Endothelial cell of umbilical vein (primary cell): Measurements from ENCODE around the gene PTPRQ. TPM values are rescaled to one million over a fixed set of nuclear protein-coding genes. Genes with fewer than 3 reads are reported as not detected.

Experiments used
- BruUV-seq: library from RNA; stranded (reverse); fragments of 400-500 nt; replicated peaks from 2 replicates; lab custom pipeline; 2021; lab: Mats Ljungman, UMichigan
- CTCF ChIA-PET: fragments of 300-600, 350-600 bp; sonication (Branson Sonifier 250); formaldehyde crosslinking; loops from one replicate; lab custom pipeline; 2021; ENCODE audit warnings: antibody characterized with exemption, inconsistent platforms; lab: Charles Lee
- POLR2A ChIA-PET: fragments of 300-600, 350-600 bp; sonication (Branson Sonifier 250); formaldehyde crosslinking; loops from one replicate; lab custom pipeline; 2021; ENCODE audit warnings: antibody characterized with exemption, inconsistent platforms; lab: Charles Lee
- DNase-seq: peaks from one replicate; pipeline ENCODE4 v3.0.0-alpha.2; 2011; ENCODE audit warnings: low read depth, low spot score
- FAIRE-seq: peaks from 2 replicates; lab custom pipeline; 2011; peaks lifted over from hg19 to GRCh38; lab: Jason Lieb, UNC
- H2AFZ ChIP-seq: 2 replicates; pipeline ENCODE4 v1.6.0; 2012; ENCODE audit warnings: low read depth, low read length, control low read depth, inconsistent platforms
- H3K27ac ChIP-seq: 2 replicates; pipeline ENCODE4 v1.5.1; 2011; ENCODE audit warnings: low read depth, mild to moderate bottlenecking, control low read depth, low read length, moderate library complexity; ENCODE audit not compliant: insufficient read depth
- H3K27me3 ChIP-seq, 2 experiments: 2 replicates each; pipeline versions ENCODE4 v1.6.0 to v1.6.1; 2011; ENCODE audit warnings: low read length in 2 of 2, mixed read lengths in 1 of 2; ENCODE audit not compliant: control insufficient read depth in 2 of 2, insufficient read depth in 2 of 2
- H3K36me3 ChIP-seq, 2 experiments: 2 replicates in 1 of 2; 3 replicates in 1 of 2; pipeline ENCODE4 v1.5.1; 2011; ENCODE audit warnings: low read length in 2 of 2, mild to moderate bottlenecking in 1 of 2, moderate library complexity in 1 of 2; ENCODE audit not compliant: control insufficient read depth in 2 of 2, insufficient read depth in 2 of 2; ENCODE audit errors: extremely low read depth in 1 of 2
- H3K4me1 ChIP-seq: 3 replicates; pipeline ENCODE4 v1.5.1; 2011; ENCODE audit warnings: mild to moderate bottlenecking, low read length; ENCODE audit not compliant: control insufficient read depth, insufficient read depth; ENCODE audit errors: extremely low read depth
- H3K4me2 ChIP-seq: 2 replicates; pipeline ENCODE4 v1.6.1; 2011; ENCODE audit warnings: low read length, control low read depth, mixed read lengths; ENCODE audit not compliant: insufficient read depth
- H3K4me3 ChIP-seq, 3 experiments: fragments of 200-600 bp in 1 of 3; sonication (generic), shearing (Covaris generic) in 1 of 3; replicated peaks in 1 of 3; 2 replicates each; pipeline ENCODE4 v1.5.1; 2011 to 2016; ENCODE audit warnings: control low read depth in 3 of 3, low read length in 3 of 3, mild to moderate bottlenecking in 2 of 3, inconsistent platforms in 1 of 3, low read depth in 1 of 3, moderate library complexity in 1 of 3; ENCODE audit not compliant: insufficient read depth in 1 of 3
- H3K79me2 ChIP-seq: 2 replicates; pipeline ENCODE4 v1.6.0; 2012; ENCODE audit warnings: low read length, inconsistent platforms; ENCODE audit not compliant: control insufficient read depth, insufficient read depth
- H3K9ac ChIP-seq: replicated peaks from 2 replicates; pipeline ENCODE3; 2011; ENCODE audit warnings: low read length, control low read depth; ENCODE audit not compliant: insufficient read depth; ENCODE audit errors: extremely low read depth
- H3K9me1 ChIP-seq: replicated peaks from 3 replicates; pipeline ENCODE4 v1.6.0; 2011; ENCODE audit warnings: mild to moderate bottlenecking, low read length; ENCODE audit not compliant: control insufficient read depth, insufficient read depth; ENCODE audit errors: extremely low read depth
- H3K9me3 ChIP-seq: replicated peaks from 2 replicates; pipeline ENCODE4 v1.5.1; 2012; ENCODE audit warnings: low read length, inconsistent platforms; ENCODE audit not compliant: control insufficient read depth, insufficient read depth
- H4K20me1 ChIP-seq: replicated peaks from 2 replicates; pipeline ENCODE3; 2011; ENCODE audit warnings: mild to moderate bottlenecking, low read length; ENCODE audit not compliant: control insufficient read depth, insufficient read depth; ENCODE audit errors: extremely low read depth
- EZH2 ChIP-seq: IDR thresholded peaks from 2 replicates; pipeline ENCODE4 v1.6.1; 2012; ENCODE audit warnings: borderline replicate concordance, low read depth, mild to moderate bottlenecking, moderate library complexity, low read length, inconsistent platforms; ENCODE audit not compliant: severe bottlenecking
- FOS ChIP-seq: IDR thresholded peaks from 2 replicates; pipeline ENCODE4 v1.6.1; 2011; ENCODE audit warnings: mild to moderate bottlenecking, low read length, moderate library complexity, borderline replicate concordance; ENCODE audit not compliant: insufficient read depth
- GATA2 ChIP-seq: IDR thresholded peaks from 2 replicates; pipeline ENCODE4 v1.7.0; 2011; ENCODE audit warnings: low read depth, mild to moderate bottlenecking, moderate library complexity, mixed read lengths, low read length; ENCODE audit not compliant: insufficient read length, insufficient read depth
- JUN ChIP-seq: IDR thresholded peaks from 2 replicates; pipeline ENCODE4 v1.6.1; 2011; ENCODE audit warnings: borderline replicate concordance, low read depth; ENCODE audit not compliant: insufficient read length, insufficient read depth
- MYC ChIP-seq: IDR thresholded peaks from one replicate; pipeline ENCODE4 v1.6.1; 2011; ENCODE audit warnings: mild to moderate bottlenecking, low read depth, low read length
- POLR2A ChIP-seq: IDR thresholded peaks from 2 replicates; pipeline ENCODE4 v1.6.1; 2012; ENCODE audit warnings: low read depth, mild to moderate bottlenecking, control low read depth, low read length
- POLR2AphosphoS5 ChIP-seq: IDR thresholded peaks from 2 replicates; pipeline ENCODE4 v1.6.1; 2012; ENCODE audit warnings: low read depth, mild to moderate bottlenecking, control low read depth, low read length, moderate library complexity; ENCODE audit not compliant: insufficient read depth
- dilution Hi-C: fragments of 300-500 bp; cut with MboI; formaldehyde crosslinking; loops from one replicate; pipeline ENCODE4 v1.15.0; 2019; ENCODE audit warnings: low sequenced_read_pairs; ENCODE audit not compliant: extremely low pct_ligation_motif_present
- intact Hi-C: fragments of 100-400 bp; cut with micrococcal nuclease; formaldehyde crosslinking; loops from one replicate; pipeline ENCODE4 v1.10.0; 2022
- polyA plus RNA-seq, 4 experiments: library from polyadenylated mRNA; depleted of rRNA in 3 of 4; stranded (reverse) in 3 of 4; unstranded in 1 of 4; fragments of >200 nt; gene quantifications; 2 replicates each; pipeline versions ENCODE4 v1.2.1 to v1.2.3, GENCODE V29; 2011 to 2012; ENCODE audit warnings: missing spikeins in 1 of 4
- total RNA-seq: library from RNA; stranded (reverse); gene quantifications from 2 replicates; pipeline ENCODE4 v1.2.3, GENCODE V29; 2021
- TF ChIP-seq, protein P1 (sequence below), 2 donors: IDR thresholded peaks; 1 replicate in 1 of 2; 2 replicates in 1 of 2; pipeline ENCODE4 v1.5.1; 2011; ENCODE audit warnings: low read length in 2 of 2, mild to moderate bottlenecking in 2 of 2, moderate library complexity in 2 of 2, control low read depth in 1 of 2, inconsistent platforms in 1 of 2, low read depth in 1 of 2; ENCODE audit not compliant: insufficient read depth in 1 of 2; ENCODE audit errors: extremely low read depth in 1 of 2
- TF ChIP-seq, protein P2 (sequence below): IDR thresholded peaks from 2 replicates; pipeline ENCODE4 v1.6.1; 2011; ENCODE audit not compliant: insufficient read depth, insufficient read length

PTPRQ gene
- total and polyA plus RNA-seq, 2 donors (not counting 3 experiments of a cell fraction or from before 2014, with no cell fraction given): not detected

- BruUV-seq: no TSS peak
- CTCF ChIA-PET: no interaction called here
- no peak for FAIRE-seq
These were observed 47.1 kb downstream of the PTPRQ start for GRCh38 chr12:80491166-80491565.

More at GRCh38 chr12:80491166-80491565, 47.1 kb downstream of the PTPRQ start:
- H4K20me1 ChIP-seq: no peaks in the 10 kb centered on the region
- H3K9me3 ChIP-seq: no peaks in the 10 kb centered on the region
- H3K4me3 ChIP-seq: no peak overlapping the region
- TF ChIP-seq JUN (no peak), EZH2 (no peak), POLR2AphosphoS5 (no peak), POLR2A (no peak), GATA2 (no peak), MYC (no peak), FOS (no peak)
- TF ChIP-seq, protein P1, sequence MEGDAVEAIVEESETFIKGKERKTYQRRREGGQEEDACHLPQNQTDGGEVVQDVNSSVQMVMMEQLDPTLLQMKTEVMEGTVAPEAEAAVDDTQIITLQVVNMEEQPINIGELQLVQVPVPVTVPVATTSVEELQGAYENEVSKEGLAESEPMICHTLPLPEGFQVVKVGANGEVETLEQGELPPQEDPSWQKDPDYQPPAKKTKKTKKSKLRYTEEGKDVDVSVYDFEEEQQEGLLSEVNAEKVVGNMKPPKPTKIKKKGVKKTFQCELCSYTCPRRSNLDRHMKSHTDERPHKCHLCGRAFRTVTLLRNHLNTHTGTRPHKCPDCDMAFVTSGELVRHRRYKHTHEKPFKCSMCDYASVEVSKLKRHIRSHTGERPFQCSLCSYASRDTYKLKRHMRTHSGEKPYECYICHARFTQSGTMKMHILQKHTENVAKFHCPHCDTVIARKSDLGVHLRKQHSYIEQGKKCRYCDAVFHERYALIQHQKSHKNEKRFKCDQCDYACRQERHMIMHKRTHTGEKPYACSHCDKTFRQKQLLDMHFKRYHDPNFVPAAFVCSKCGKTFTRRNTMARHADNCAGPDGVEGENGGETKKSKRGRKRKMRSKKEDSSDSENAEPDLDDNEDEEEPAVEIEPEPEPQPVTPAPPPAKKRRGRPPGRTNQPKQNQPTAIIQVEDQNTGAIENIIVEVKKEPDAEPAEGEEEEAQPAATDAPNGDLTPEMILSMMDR (IDR thresholded peaks at IDR 0.05; ENCODE audit: extremely low read depth in 1 of 2, insufficient read depth in 1 of 2, low read depth in 1 of 2, low read length in 2 of 2): no peak
- TF ChIP-seq, protein P2, sequence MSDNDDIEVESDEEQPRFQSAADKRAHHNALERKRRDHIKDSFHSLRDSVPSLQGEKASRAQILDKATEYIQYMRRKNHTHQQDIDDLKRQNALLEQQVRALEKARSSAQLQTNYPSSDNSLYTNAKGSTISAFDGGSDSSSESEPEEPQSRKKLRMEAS: no peak
- no peaks in the 10 kb centered on the region for H3K4me1 ChIP-seq
- H3K4me2 ChIP-seq: no peak overlapping the region
- H3K9me1 ChIP-seq: no peaks in the 10 kb centered on the region
- no peak overlapping the region for H2AFZ ChIP-seq
- intact Hi-C loops (no loop called here), dilution Hi-C loops (no loop called here)
- no peaks in the 10 kb centered on the region for H3K27me3 ChIP-seq
- POLR2A ChIA-PET: no interaction called here
- no peak for DNase-seq
- no peaks in the 10 kb centered on the region for H3K79me2 ChIP-seq
- H3K27ac ChIP-seq: no peak overlapping the region
- H3K36me3 ChIP-seq: no peaks in the 10 kb centered on the region
- no peak overlapping the region for H3K9ac ChIP-seq
